GM12878 (cell line): ENCODE data around the gene ZMYM5. TPM values are rescaled to one million over a fixed set of nuclear protein-coding genes. Genes with fewer than 3 reads are reported as not detected.
A peak's percentile ranks its signal among the peaks of the same experiment; 100 is the strongest.

ENCODE experiments used
- ATF7 ChIP-seq: fragments of 450-650 bp; IDR thresholded peaks from 2 replicates; pipeline ENCODE4 v1.6.1; 2016; ENCODE audit warnings: low read depth, mild to moderate bottlenecking
- CEBPB ChIP-seq, 2 experiments: fragments of 150-350 bp in 1 of 2; IDR thresholded peaks; 2 replicates each; pipeline ENCODE4 v1.6.1; 2012 to 2014; ENCODE audit warnings: low read depth in 2 of 2, low read length in 2 of 2, borderline replicate concordance in 1 of 2, inconsistent platforms in 1 of 2
- DPF2 ChIP-seq: fragments of 450-650 bp; IDR thresholded peaks from 2 replicates; pipeline ENCODE4 v1.6.1; 2017; ENCODE audit warnings: mild to moderate bottlenecking
- IRF3 ChIP-seq: fragments of 450-650 bp; IDR thresholded peaks from 2 replicates; pipeline ENCODE4 v1.6.1; 2014; ENCODE audit warnings: mild to moderate bottlenecking
- IRF4 ChIP-seq: IDR thresholded peaks from 2 replicates; pipeline ENCODE4 v1.6.1; 2011; ENCODE audit warnings: low read depth, low read length
- JUNB ChIP-seq: IDR thresholded peaks from 2 replicates; pipeline ENCODE4 v1.6.1; 2016; ENCODE audit warnings: antibody characterized with exemption, mild to moderate bottlenecking
- KDM1A ChIP-seq: fragments of 200-600 bp; sonication (generic); IDR thresholded peaks from 2 replicates; pipeline ENCODE4 v1.6.1; 2016; ENCODE audit warnings: borderline replicate concordance
- MYB ChIP-seq: fragments of 150-350 bp; IDR thresholded peaks from 2 replicates; pipeline ENCODE4 v1.6.1; 2014; ENCODE audit warnings: mild to moderate bottlenecking, low read depth, low read length, borderline replicate concordance
- NBN ChIP-seq: fragments of 450-650 bp; IDR thresholded peaks from 2 replicates; pipeline ENCODE4 v1.6.1; 2016
- PAX5 ChIP-seq: IDR thresholded peaks from 2 replicates; pipeline ENCODE4 v1.6.1; 2011; ENCODE audit warnings: low read depth, low read length, borderline replicate concordance
- SMAD1 ChIP-seq: fragments of 450-650 bp; IDR thresholded peaks from 2 replicates; pipeline ENCODE4 v1.6.1; 2018; ENCODE audit warnings: mild to moderate bottlenecking, low read depth; ENCODE audit not compliant: partially characterized antibody
- SMAD5 ChIP-seq: IDR thresholded peaks from 2 replicates; pipeline ENCODE4 v1.6.1; 2016; ENCODE audit warnings: antibody characterized with exemption, low read depth
- SMARCA5 ChIP-seq: fragments of 450-650 bp; IDR thresholded peaks from 2 replicates; pipeline ENCODE4 v1.6.1; 2017; ENCODE audit warnings: mild to moderate bottlenecking
- SRF ChIP-seq, 2 experiments: IDR thresholded peaks; 2 replicates each; pipeline ENCODE4 v1.6.1; 2011; ENCODE audit warnings: low read depth in 2 of 2, low read length in 2 of 2, mild to moderate bottlenecking in 1 of 2, moderate library complexity in 1 of 2
- SUPT20H ChIP-seq: IDR thresholded peaks from 2 replicates; pipeline ENCODE4 v1.6.1; 2011; ENCODE audit warnings: low read depth, mild to moderate bottlenecking, low read length, moderate library complexity, borderline replicate concordance; ENCODE audit not compliant: control insufficient read depth
- USF1 ChIP-seq: IDR thresholded peaks from 2 replicates; pipeline ENCODE4 v1.6.1; 2011; ENCODE audit warnings: borderline replicate concordance, low read depth, mild to moderate bottlenecking, moderate library complexity, mixed read lengths, low read length; ENCODE audit not compliant: insufficient read depth; ENCODE audit errors: extremely low read length
- ZNF384 ChIP-seq: IDR thresholded peaks from 2 replicates; pipeline ENCODE4 v1.6.1; 2012; ENCODE audit warnings: low read depth, mild to moderate bottlenecking, low read length, improper control_type of control experiment, borderline replicate concordance
- ZNF622 ChIP-seq: fragments of 450-650 bp; IDR thresholded peaks from 2 replicates; pipeline ENCODE4 v1.6.1; 2017; ENCODE audit warnings: mild to moderate bottlenecking, inconsistent platforms
- ZZZ3 ChIP-seq: IDR thresholded peaks from 2 replicates; pipeline ENCODE4 v1.6.1; 2011; ENCODE audit warnings: low read depth; ENCODE audit not compliant: control insufficient read depth, insufficient read length
- polyA plus RNA-seq, 11 experiments: library from polyadenylated mRNA; depleted of rRNA in 4 of 11; unstranded in 6 of 11; stranded (reverse) in 5 of 11; fragments of >200 nt; fragmentation: Nextera tagmentation in 4 of 11; fragmentation: Illumina TruSeq in 1 of 11; extraction: Ambion mirVana in 4 of 11; extraction: Trizol in 1 of 11; gene quantifications; 1 replicate in 1 of 11; 2 replicates in 10 of 11; pipeline versions ENCODE4 v1.2.1 to v1.2.3, GENCODE V29; 2011 to 2016; ENCODE audit warnings: inconsistent platforms in 2 of 11, missing spikeins in 2 of 11, low read depth in 1 of 11
- total RNA-seq, 4 experiments: library from RNA; depleted of rRNA in 3 of 4; stranded (reverse); fragments of >200 nt in 3 of 4; fragmentation: Illumina TruSeq in 1 of 4; extraction: Trizol in 1 of 4; gene quantifications; 2 replicates each; pipeline versions ENCODE4 v1.2.1 to v1.2.3, GENCODE V29; 2013 to 2021
- TF ChIP-seq, protein P1 (sequence below): fragments of 450-650 bp; formaldehyde crosslinking; IDR thresholded peaks from 2 replicates; pipeline ENCODE4 v1.4.0; 2020; ENCODE audit warnings: mild to moderate bottlenecking, moderate library complexity

ZMYM5 gene
- total and polyA plus RNA-seq, 10 of the 15 experiments (the other 5 are each of a cell fraction or from before 2014, with no cell fraction given): 7.1 to 13.7 (median 10.6) TPM

GRCh38 chr13:19862481-19863313 is 752 bp downstream of the ZMYM5 start (continued):
- TF ChIP-seq SUPT20H (no peak), USF1 (no peak), SRF (IDR thresholded peaks at IDR 0.05; ENCODE audit: low read depth in 2 of 2, low read length in 2 of 2) (no peak), DPF2 (0 out of 2 replicates have a peak, but pooled peaks have one; percentile 12), CEBPB (IDR thresholded peaks at IDR 0.05; ENCODE audit: borderline replicate concordance in 1 of 2, low read depth in 2 of 2, low read length in 2 of 2) (no peak), ZNF384 (peak; percentile 22; the same call in 1 of the 2 replicates), ATF7 (no peak), SMAD1 (no peak), ZNF622 (no peak), MYB (no peak), KDM1A (no peak), PAX5 (no peak), NBN (0 out of 2 replicates have a peak, but pooled peaks have one; percentile 60), IRF3 (no peak), SMAD5 (no peak), IRF4 (no peak), SMARCA5 (0 out of 2 replicates have a peak, but pooled peaks have one; percentile 77), JUNB (no peak), ZZZ3 (no peak)
- TF ChIP-seq, protein P1, sequence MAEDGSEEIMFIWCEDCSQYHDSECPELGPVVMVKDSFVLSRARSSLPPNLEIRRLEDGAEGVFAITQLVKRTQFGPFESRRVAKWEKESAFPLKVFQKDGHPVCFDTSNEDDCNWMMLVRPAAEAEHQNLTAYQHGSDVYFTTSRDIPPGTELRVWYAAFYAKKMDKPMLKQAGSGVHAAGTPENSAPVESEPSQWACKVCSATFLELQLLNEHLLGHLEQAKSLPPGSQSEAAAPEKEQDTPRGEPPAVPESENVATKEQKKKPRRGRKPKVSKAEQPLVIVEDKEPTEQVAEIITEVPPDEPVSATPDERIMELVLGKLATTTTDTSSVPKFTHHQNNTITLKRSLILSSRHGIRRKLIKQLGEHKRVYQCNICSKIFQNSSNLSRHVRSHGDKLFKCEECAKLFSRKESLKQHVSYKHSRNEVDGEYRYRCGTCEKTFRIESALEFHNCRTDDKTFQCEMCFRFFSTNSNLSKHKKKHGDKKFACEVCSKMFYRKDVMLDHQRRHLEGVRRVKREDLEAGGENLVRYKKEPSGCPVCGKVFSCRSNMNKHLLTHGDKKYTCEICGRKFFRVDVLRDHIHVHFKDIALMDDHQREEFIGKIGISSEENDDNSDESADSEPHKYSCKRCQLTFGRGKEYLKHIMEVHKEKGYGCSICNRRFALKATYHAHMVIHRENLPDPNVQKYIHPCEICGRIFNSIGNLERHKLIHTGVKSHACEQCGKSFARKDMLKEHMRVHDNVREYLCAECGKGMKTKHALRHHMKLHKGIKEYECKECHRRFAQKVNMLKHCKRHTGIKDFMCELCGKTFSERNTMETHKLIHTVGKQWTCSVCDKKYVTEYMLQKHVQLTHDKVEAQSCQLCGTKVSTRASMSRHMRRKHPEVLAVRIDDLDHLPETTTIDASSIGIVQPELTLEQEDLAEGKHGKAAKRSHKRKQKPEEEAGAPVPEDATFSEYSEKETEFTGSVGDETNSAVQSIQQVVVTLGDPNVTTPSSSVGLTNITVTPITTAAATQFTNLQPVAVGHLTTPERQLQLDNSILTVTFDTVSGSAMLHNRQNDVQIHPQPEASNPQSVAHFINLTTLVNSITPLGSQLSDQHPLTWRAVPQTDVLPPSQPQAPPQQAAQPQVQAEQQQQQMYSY (CRISPR knock-in tag): no peak
